AG10803 (cell line): ENCODE data around the gene S100G.

Experiments used
- DNase-seq: peaks from one replicate; pipeline ENCODE4 v3.0.0; 2010; ENCODE audit warnings: low read depth
- H3K4me3 ChIP-seq: 2 replicates; pipeline ENCODE4 v1.5.1; 2011; ENCODE audit warnings: mild to moderate bottlenecking, low read length, control low read depth
- TF ChIP-seq, protein P1 (sequence below): conservative IDR thresholded peaks from 2 replicates; pipeline ENCODE4 v1.5.1; 2011; ENCODE audit warnings: mild to moderate bottlenecking, low read length, control low read depth, inconsistent platforms

Gene S100G

DNA sequence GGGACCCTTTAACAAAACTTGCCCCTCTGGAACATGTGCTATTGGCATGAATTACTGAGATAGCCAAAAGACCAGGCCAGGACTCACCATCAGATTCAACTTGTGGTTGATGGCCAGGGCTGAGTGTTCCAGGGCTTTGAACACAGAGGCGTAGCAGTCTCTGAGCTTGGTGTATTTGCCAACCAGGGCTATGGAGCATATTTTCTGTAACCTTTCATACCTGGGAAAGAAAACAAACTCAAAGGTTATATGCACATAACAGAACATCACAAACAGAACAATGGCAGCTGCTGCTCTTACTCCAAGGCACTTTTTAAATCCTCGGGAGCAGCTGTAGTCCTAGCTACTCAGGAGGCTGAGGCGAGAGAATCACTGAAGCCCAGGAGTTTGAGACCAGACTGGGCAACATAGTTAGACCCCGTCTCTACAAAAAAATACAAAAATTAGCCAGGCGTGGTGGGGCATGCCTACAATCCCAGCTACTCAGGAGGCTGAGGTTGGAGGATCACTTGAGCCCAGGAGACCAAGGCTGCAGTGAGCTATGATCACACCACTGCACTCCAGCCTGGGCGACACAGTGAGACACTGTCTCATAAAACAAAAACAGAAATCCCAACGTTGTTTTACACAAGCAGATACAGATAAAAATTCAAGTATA lies 33.2 kb downstream of the S100G start:
- TF ChIP-seq, protein P1, sequence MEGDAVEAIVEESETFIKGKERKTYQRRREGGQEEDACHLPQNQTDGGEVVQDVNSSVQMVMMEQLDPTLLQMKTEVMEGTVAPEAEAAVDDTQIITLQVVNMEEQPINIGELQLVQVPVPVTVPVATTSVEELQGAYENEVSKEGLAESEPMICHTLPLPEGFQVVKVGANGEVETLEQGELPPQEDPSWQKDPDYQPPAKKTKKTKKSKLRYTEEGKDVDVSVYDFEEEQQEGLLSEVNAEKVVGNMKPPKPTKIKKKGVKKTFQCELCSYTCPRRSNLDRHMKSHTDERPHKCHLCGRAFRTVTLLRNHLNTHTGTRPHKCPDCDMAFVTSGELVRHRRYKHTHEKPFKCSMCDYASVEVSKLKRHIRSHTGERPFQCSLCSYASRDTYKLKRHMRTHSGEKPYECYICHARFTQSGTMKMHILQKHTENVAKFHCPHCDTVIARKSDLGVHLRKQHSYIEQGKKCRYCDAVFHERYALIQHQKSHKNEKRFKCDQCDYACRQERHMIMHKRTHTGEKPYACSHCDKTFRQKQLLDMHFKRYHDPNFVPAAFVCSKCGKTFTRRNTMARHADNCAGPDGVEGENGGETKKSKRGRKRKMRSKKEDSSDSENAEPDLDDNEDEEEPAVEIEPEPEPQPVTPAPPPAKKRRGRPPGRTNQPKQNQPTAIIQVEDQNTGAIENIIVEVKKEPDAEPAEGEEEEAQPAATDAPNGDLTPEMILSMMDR, result no peak
- no peak overlapping the region for H3K4me3 ChIP-seq
- no peak for DNase-seq

DNA sequence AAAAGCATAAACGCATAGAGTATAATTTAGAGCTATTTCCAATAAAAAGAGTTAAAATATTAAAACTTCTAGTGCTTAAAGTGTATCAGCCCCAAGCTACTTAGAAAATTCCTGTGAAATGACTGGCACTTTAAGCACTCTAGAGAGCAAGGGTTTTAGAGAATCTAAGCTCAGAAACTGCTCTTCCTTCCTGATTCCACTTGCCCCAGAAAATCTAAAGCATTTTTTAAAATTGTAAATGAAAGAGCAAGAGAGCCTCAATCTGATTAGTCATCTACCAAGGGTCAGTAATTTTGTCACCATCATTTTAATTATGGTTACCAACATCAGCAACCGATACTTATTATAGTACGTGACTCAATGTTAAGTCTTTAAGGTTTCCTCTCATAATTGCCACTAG lies 37.6 kb downstream of the S100G start:
- TF ChIP-seq, protein P1, result no peak
- peak; percentile 60 for DNase-seq
- no peak overlapping the region for H3K4me3 ChIP-seq

DNA sequence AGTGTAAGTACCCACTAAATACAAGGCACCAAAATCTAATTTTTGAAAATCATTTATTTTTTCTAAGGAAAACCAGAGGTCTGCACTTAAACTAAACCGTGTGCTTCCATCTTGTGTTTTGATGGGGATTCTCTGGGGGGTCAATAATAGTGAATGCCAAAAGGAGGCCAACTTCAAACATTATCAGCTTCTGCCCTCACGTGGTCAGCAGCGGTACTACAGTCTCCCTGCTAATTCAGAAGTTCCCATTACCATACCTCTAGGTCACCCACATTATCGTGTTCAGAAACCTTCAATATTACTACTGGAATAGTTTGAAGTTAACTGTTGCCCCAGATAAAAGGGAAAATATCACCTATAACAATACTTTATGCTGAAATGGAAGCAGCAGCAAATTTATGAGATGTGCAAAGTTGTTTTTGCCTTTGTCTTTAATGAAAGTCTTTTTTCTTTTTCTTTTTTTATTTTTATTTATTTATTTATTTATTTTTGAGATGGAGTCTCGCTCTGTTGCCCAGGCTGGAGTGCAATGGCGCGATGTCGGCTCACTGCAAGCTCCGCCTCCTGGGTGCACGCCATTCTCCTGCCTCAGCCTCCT lies 45.2 kb downstream of the S100G start:
- TF ChIP-seq, protein P1, result peak; percentile 80
- DNase-seq, result peak; percentile 36
- no peak overlapping the region for H3K4me3 ChIP-seq

DNA sequence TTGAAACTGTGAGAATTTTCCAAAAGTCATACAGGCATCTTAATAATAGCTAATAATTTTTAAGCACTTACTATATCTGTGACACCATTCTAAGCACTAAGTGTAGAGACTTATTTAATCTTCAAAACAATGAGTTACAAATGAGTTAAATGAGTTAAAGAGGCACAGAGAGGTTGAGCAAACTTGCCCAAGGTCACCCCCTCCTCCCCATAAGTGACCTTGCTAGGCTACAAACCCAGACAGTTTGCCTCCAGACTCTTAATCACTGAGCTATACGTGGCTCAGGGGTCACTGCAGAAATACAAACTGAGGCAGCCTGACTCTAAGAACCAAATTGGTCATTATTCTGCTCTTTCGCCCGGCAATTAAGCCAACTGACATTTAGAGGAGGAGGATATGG lies 47.0 kb downstream of the S100G start:
- no peak for DNase-seq
- TF ChIP-seq, protein P1, result no peak
- H3K4me3 ChIP-seq, result no peak overlapping the region

DNA sequence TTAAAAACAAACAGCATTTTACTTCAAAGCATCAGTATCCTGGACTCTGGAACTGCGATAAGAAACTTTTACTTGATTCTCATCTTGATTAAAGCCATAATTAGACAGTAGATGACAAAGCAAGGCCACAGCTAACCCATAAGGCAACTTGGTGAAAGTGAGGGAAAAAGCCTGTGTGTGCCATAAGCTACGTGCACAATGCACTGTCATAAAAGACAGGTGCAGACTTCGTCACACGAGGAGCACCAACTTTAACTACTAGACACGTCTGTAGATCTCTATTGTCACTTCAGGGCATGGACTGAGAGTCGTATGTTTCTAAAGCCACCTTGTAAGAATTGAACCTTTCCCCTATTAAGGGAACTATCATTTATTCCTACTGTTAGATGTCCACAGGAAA lies 49.4 kb downstream of the S100G start:
- DNase-seq, result no peak
- no peak overlapping the region for H3K4me3 ChIP-seq
- TF ChIP-seq, protein P1, result no peak

DNA sequence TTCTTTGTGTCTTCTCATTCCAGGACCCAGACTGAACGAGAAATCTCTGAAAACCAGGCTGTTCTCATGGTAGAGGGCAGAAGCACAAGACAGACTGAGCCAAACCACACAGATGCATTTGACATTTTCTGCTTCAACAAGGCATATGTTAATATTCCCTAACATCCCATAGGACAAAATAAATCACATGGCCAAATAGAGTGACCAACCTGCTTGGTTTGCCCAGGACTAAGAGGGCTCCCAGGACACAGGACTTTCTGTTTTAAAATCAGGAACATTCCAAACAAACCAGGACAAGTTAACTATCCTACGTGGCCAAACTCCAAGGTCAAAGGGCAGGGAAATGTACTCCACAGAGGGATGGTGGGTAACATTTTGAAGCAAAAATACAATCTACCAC lies 50.8 kb downstream of the S100G start:
- TF ChIP-seq, protein P1, result no peak
- H3K4me3 ChIP-seq, result no peak overlapping the region
- DNase-seq, result no peak
